NCI-H1105 treated with DMSO at 0.1 percent for 48 hours (cell line): ENCODE results near the gene BATF.

ENCODE experiments used
- DNase-seq: peaks from one replicate; lab custom pipeline; 2025; lab: John Stamatoyannopoulos, UW

The BATF gene

GRCh38 chr14:75535164-75535898 lies 13.1 kb downstream of the BATF start:
- no peak for DNase-seq

GRCh38 chr14:75537071-75537470 lies 14.8 kb downstream of the BATF start:
- DNase-seq, result no peak

DNA sequence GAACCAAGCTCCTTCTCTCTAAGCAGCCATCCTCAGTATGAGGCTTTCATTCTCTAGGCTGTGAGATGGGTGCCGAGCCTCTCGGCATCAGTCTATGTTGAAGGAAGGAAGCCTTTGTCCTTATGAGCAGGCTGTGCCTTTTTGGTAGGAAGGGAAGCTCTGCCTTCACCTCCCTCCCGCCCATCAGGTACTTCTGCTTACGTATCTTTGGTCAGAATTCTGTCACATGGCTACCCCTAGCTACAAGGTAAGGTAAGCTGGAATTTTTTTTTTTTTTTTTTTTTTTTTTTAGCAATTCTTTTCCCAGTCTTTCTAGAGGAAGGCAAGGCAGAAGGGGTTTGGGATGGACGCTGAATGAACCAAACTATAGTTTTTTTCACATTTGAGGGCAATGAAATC lies 16.9 kb downstream of the BATF start:
- DNase-seq, result no peak

GRCh38 chr14:75539561-75540478 lies 17.6 kb downstream of the BATF start:
- no peak for DNase-seq

DNA sequence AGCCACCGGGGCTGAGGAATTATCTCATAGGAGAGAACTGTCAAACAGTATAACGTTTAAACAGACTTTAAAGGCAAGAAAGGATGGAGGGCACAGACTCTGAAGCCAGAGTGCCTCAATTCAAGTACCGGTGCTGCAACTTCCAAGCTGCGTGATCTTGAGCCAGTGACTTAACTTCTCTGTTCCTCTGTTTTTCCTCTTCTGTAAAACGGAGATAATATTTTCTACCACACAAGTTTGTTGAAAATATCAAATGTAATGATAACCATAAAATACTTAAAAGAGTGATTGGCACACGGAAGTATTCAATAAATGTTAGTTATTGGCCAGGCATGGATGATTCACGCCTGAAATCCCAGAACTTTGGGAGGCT lies 18.2 kb downstream of the BATF start:
- DNase-seq, result no peak

GRCh38 chr14:75542588-75543091 lies 20.4 kb downstream of the BATF start:
- no peak for DNase-seq

DNA sequence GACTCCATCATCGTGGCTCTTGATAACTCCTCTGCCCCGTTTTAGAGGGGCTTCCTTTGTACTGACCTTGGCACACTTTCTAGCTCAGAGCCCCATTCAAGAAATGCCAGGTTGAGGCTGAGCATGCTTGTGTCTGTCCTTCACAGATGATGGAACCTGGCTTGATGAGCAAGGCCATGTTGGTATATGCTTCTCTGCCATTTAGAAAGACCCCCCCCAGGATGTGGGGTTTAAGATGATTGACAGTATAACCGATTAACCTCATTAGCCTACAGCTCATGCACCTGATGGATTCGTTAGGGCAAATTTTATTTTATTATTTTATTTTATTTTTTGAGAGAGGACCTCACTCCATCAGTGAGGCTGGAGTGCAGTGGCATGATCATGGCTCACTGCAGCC lies 21.0 kb downstream of the BATF start:
- no peak for DNase-seq

DNA sequence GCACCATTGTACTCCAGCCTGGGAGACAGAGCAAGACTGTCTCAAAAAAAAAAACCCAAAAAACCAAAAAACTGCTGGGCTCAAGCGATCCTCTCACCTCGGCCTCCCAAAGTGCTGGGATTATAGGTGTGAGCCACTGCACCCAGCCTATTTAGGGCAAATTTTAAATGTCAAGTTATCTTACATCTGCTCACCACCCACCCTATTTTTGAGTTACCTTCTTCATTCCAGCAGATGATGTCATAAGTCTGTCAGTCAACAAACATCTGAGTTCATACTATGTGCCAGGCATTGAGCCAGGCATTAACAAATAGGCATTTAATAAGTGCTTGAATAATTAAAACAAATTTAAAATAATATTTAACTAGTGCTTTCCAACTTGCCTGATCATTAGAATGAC lies 21.5 kb downstream of the BATF start:
- no peak for DNase-seq

GRCh38 chr14:75545907-75546306 lies 23.6 kb downstream of the BATF start:
- no peak for DNase-seq

DNA sequence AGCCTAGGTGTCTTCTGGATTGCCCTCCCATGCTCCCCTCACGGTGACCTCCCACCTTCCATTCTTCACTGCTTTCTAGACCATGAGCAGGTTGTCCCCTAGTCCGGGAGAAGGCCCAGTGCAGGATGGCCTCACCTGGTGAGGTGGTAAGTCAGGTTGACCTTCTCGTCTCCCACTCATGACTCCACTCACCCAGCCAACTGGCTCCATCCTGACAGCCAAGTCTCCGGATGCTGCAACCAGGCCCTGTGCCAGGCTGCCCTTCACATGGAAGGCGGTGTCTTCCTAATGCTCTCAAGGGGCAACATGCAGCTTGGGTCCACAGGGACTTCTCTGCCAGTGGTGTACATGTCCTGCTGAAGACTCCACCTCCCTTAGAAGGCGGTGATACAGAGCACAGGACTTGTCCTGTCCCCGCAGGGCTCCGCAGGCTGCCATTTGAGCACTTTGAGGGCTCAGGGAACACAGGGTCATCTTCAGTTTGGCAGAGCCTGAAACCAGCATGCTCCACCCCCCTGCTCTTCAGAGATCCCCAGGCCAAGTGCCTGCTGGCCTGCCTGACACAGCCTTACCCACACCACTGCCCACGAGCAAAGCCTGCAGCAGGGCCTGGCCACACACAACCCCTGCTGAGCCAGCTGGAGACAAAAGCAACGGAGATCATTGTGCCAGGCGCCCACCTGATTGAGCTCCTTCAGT lies 25.4 kb downstream of the BATF start:
- DNase-seq, result no peak

DNA sequence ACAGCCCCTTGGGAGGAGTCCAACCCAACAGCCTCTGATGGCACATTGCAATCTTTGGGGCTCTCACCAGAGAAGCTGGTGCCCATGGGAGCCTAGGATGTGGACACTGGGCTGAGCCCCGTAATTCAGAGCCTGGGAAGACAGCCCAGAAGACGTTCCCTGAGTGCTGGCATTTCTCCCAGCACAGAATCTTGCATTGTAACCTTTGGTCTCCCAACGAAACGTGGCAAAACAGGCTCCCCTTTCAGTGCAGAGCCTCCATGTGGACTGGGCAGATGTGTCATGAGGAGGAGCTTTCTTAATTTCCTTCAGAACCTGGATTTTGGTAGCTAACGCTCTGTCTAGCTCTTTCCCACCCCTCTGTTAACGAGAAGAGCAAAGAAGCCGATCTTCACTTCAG lies 26.3 kb downstream of the BATF start:
- no peak for DNase-seq

GRCh38 chr14:75549169-75549568 lies 26.9 kb downstream of the BATF start:
- no peak for DNase-seq

DNA sequence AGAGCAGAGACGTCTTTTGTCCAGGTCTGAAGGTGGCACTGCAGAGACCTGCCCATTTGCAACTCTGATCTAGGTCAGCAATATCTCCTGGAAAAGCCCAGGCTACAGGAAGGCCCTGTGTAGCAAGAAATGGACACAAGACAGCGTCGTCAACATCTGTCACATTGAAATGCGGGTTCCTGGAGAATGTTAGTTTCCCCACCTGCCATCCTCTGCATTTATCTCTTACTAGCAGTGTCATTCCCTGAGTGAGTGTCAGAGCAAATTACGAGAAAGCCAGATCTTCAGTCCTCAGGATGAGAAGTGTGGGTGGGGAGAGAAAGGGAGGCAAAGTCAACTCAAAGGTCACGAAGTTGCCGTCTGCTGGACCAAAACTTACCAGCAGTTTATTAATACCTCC lies 28.8 kb downstream of the BATF start:
- DNase-seq, result no peak

GRCh38 chr14:75553157-75553556 lies 30.9 kb downstream of the BATF start:
- DNase-seq, result no peak

- DNase-seq, result no peak
These were observed 31.6 kb downstream of the BATF start for GRCh38 chr14:75553761-75554364.

DNA sequence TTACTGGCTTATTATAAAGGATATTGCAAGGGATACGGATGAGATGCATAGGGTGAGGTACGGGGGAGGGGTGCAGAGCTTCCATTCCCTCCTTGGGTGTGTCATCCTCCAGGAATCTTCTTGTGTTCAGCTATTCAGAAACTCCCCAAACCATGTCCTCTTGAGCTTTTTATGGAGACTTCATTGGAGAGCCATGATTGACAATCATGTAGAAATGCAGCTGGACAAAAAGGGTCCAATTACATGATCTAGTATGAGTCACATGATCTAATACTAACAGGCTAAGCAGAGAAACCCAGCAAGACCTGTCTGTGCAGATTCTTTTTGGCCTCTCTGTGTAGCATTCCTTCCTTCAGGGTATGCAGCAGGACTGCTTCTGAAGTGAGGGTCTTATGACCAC lies 32.2 kb downstream of the BATF start:
- no peak for DNase-seq

GRCh38 chr14:75558440-75558839 lies 36.2 kb downstream of the BATF start:
- no peak for DNase-seq

GRCh38 chr14:75559045-75559444 lies 36.8 kb downstream of the BATF start:
- DNase-seq, result no peak

- DNase-seq, result no peak
These were observed 37.4 kb downstream of the BATF start for GRCh38 chr14:75559451-75560222.

DNA sequence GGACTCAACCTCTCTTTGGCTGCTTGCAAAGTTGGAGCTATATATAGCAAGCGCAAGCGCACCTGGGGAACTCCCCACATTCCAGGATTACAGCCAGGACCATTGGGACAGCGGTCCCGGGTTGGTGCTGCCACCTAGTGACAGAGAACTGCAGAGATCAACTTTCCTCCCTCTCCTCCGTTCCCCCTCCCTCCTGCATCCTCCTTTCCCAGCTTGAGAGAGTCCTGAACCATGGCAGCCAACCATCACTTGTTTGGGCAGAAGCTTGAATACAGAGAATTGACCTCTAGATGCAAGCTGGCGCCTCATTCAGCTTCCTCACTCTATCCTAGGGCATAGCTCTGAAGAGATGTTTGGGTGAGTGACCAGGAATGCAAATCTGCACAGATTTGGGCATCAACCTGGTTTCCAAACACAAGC lies 38.8 kb downstream of the BATF start:
- DNase-seq, result peak; percentile 81

- no peak for DNase-seq
These were observed 39.8 kb downstream of the BATF start for GRCh38 chr14:75562089-75562488.
